ENCODE results near the gene PKP2.

Gene PKP2

DNA sequence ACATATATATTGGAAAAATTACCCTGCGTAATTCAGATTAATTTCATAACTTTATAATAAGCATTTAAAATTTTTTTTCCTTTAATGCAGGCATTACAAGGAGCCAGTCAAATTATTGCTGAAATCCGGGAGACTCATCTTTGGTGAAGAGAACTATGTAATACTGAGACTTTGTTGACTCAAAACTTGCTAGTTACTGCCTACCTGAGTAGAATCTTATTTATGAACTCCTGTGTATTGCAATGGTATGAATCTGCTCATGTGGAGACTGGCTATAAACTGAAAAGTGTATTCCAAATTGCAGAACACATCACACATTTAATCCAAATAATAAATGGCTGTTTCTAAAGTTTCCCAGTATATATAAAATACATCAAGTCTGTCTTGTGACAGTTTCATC, 153.3 kb downstream of the PKP2 start:
- no peak for DNase-seq

DNA sequence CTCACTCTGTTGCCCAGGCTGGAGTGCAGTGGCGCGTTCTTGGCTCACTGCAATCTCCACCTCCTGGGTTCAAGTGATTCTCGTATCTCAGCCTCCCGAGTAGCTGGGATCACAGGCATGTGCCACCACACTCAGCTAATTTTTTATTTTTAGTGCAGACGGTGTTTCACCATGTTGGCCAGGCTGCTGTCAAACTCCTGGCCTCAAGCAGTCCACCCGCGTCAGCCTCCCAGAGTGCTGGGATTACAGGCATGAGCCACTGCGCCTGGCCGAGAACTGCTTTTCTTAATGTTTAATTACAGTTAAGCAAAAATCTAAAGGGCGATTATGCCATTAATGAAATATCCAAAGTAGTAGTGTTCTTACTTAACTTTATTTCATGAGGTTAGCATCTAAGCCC, 154.4 kb downstream of the PKP2 start:
- no peak for DNase-seq

Measured in midbrain (tissue), 1 donor.